Mucosa of stomach (tissue), 1 donor: ENCODE data around the gene PGPEP1.
"Not testable (repeated sequence)": the region's sequence is repeated elsewhere in the genome, so short reads cannot be mapped to it uniquely, and the experiment has no call there.

ENCODE experiments used
- H3K27me3 ChIP-seq: one replicate; pipeline ENCODE4 v1.7.0; 2013; ENCODE audit warnings: mild to moderate bottlenecking, low read length; ENCODE audit not compliant: control insufficient read depth, insufficient read depth
- H3K36me3 ChIP-seq: one replicate; pipeline ENCODE4 v1.7.0; 2013; ENCODE audit warnings: low read length; ENCODE audit not compliant: control insufficient read depth, insufficient read depth
- H3K4me1 ChIP-seq: one replicate; pipeline ENCODE4 v1.7.0; 2013; ENCODE audit warnings: mild to moderate bottlenecking, low read length; ENCODE audit not compliant: control insufficient read depth, insufficient read depth
- H3K4me3 ChIP-seq: one replicate; pipeline ENCODE4 v1.7.0; 2013; ENCODE audit warnings: low read length
- H3K9ac ChIP-seq: one replicate; pipeline ENCODE4 v1.7.0; 2013; ENCODE audit warnings: mild to moderate bottlenecking, low read length, moderate library complexity
- H3K9me3 ChIP-seq: one replicate; pipeline ENCODE4 v1.7.0; 2013; ENCODE audit warnings: mild to moderate bottlenecking, low read length, moderate library complexity; ENCODE audit not compliant: control insufficient read depth
- donor health status: Pancreatic carcinoma.

Gene PGPEP1

DNA sequence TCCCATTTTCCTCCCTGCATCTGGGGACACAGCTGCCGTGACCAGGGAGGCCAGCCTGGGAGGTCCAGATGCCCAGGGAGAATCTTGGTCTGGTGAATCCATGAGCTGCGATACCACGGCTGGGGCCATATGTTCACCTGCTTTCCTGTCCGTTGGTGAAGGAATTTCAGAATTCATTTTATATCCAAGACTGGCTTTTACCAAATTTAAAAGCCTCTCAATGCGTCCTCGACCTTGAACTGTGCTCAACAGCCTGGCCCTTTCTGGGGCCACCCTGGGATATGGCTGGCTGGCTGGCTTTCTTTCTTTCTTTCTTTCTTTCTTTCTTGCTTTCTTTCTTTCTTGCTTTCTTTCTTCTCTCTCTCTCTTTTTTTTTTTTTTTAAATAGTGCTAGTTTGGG, 23.4 kb downstream of the PGPEP1 start:
- Histone ChIP-seq H3K4me1 (peaks cover 20% of the 10 kb centered on the region), H3K27me3 (no peaks in the 10 kb centered on the region), H3K9ac (no peak overlapping the region), H3K36me3 (no peaks in the 10 kb centered on the region), H3K4me3 (no peak overlapping the region), H3K9me3 (no peaks in the 10 kb centered on the region)

- H3K9ac ChIP-seq: peak overlapping the region; percentile 64
- not testable (repeated sequence) for H3K27me3 ChIP-seq, H3K36me3 ChIP-seq, H3K9me3 ChIP-seq, H3K4me3 ChIP-seq
- peaks cover 20% of the 10 kb centered on the region for H3K4me1 ChIP-seq
Measured at GRCh38 chr19:18364277-18364825, 24.0 kb downstream of the PGPEP1 start.

DNA sequence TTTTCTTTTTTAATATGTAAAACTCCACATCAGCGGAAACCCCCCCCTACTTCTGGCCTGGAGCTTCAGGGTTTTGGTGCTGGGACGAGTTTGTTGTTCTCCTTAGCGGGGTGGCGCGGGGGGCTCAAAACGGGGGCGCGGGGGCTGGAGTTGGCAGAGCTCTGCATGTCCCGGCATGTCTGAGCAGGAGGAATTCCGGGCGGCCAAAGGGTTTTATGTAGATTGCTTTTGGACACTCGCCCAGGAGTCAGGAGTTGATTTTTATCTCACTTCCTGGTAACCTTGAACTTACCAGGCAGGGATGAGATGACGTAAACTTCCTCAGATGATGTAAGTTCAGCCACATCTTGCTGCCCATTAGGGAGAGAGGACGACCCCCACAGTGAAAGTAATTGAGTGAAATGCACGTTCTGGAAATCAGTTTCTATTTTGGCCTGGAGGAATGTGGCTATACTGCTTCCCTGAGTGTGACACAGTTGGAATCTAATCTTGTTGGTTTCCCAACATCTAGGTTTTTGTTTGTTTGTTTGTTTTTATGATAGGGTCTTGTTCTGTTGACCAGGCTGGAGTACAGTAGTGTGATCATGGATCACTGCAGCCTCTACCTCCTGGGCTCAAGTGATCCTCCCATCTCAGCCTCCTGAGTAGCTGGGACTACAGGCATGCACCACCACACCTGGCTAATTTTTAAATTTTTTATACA, 24.6 kb downstream of the PGPEP1 start:
- H3K4me1 ChIP-seq: peaks cover 20% of the 10 kb centered on the region
- H3K9me3 ChIP-seq: no peaks in the 10 kb centered on the region
- H3K4me3 ChIP-seq: no peak overlapping the region
- H3K9ac ChIP-seq: peak overlapping the region; percentile 64
- no peaks in the 10 kb centered on the region for H3K36me3 ChIP-seq
- H3K27me3 ChIP-seq: no peaks in the 10 kb centered on the region

- H3K4me1 ChIP-seq: peaks cover 20% of the 10 kb centered on the region
- H3K27me3 ChIP-seq: no peaks in the 10 kb centered on the region
- no peaks in the 10 kb centered on the region for H3K36me3 ChIP-seq
- H3K9me3 ChIP-seq: no peaks in the 10 kb centered on the region
- no peak overlapping the region for H3K9ac ChIP-seq
- H3K4me3 ChIP-seq: no peak overlapping the region
Measured at GRCh38 chr19:18366021-18366435, 25.6 kb downstream of the PGPEP1 start.

DNA sequence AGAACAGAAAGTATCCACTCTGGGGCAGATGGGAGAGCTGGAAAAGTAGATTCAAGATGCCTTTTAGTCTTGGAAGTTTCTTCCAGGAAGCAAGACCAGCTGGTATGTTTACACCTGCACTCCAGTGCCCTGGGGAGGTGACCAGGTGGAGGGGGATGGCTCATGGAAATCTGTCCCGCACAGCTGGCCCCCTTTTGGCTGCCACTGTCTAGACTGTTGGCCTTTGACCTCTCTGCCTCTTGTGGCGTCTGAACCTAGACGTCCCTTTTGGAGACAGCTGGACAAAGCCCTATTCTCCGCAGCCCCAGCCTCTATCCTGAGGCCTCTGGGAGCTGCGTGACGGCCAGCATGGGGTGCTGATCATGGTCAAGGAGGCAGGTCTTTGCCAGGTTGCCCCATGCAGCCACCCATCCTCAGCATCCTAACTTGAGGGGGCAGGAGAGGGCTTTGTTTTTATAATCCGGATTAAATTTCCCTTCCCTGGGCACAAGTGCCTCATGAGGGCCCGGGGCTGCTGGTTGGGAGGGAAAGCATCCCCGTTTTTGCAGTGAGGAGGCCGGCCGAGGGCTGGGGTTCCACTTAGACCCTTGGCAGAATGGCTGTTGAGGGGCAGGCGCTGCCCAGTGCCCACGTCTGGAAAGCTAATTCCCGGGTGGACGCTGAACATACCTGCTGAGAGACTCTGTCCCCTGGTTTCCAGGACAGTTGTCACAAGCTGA, 28.3 kb downstream of the PGPEP1 start:
- H3K4me3 ChIP-seq: no peak overlapping the region
- H3K4me1 ChIP-seq: peaks cover 23% of the 10 kb centered on the region
- H3K9me3 ChIP-seq: no peaks in the 10 kb centered on the region
- H3K27me3 ChIP-seq: no peaks in the 10 kb centered on the region
- no peaks in the 10 kb centered on the region for H3K36me3 ChIP-seq
- H3K9ac ChIP-seq: no peak overlapping the region

DNA sequence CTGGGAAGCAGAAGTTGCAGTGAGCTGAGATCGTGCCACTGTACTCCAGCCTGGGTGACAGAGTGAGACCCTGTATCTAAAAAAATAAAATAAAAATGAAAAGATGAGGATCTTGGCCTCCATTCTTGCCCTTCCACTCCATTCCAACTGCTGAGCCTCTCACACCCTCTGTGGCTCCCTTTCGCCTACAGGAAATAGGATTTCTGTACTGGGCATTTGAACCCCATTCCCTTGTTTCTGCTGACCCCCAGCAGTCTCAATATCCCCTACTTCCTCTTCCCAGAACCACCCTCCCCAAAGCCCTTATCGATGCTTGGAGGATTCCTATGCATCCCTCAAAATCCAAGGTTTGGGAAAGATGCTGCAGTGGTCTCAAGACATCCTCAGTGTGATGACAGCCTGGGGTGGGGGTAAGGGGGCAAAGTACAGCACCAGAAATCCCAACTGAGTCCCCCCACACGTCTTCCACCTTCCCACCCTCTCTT, 33.1 kb downstream of the PGPEP1 start:
- Histone ChIP-seq H3K36me3 (no peaks in the 10 kb centered on the region), H3K4me1 (peaks cover 12% of the 10 kb centered on the region), H3K9me3 (no peaks in the 10 kb centered on the region), H3K4me3 (no peak overlapping the region), H3K9ac (peak overlapping the region; percentile 56), H3K27me3 (no peaks in the 10 kb centered on the region)

GRCh38 chr19:18373892-18374629, 33.7 kb downstream of the PGPEP1 start:
- Histone ChIP-seq H3K9ac (peak overlapping the region; percentile 56), H3K36me3 (no peaks in the 10 kb centered on the region), H3K4me3 (no peak overlapping the region), H3K9me3 (no peaks in the 10 kb centered on the region), H3K27me3 (no peaks in the 10 kb centered on the region), H3K4me1 (peaks cover 12% of the 10 kb centered on the region)

DNA sequence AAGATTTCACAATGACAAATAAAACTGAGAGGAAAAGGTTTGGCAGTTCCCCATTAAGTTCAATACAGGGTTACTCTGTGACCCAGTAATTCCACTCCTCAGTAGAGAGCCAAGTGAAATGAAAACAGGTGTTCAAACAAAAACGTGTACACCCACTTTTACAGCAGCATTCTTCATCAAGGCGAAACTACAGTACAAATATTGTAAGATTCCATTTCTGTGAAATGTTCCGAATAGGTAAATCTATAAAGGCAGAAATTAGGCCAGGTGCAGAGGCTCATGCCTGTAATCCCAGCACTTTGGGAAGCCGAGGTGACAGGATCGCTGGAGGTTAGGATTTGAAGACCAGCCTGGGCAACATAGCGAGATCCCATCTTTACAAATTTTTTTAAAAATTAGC, 36.6 kb downstream of the PGPEP1 start:
- H3K27me3 ChIP-seq: no peaks in the 10 kb centered on the region
- peaks cover 27% of the 10 kb centered on the region for H3K4me1 ChIP-seq
- H3K9ac ChIP-seq: no peak overlapping the region
- H3K9me3 ChIP-seq: no peaks in the 10 kb centered on the region
- no peak overlapping the region for H3K4me3 ChIP-seq
- no peaks in the 10 kb centered on the region for H3K36me3 ChIP-seq

GRCh38 chr19:18379803-18380747, 39.7 kb downstream of the PGPEP1 start:
- no peaks in the 10 kb centered on the region for H3K36me3 ChIP-seq
- peaks cover 23% of the 10 kb centered on the region for H3K4me1 ChIP-seq
- no peaks in the 10 kb centered on the region for H3K9me3 ChIP-seq
- H3K9ac ChIP-seq: peak overlapping the region; percentile 1
- H3K4me3 ChIP-seq: no peak overlapping the region
- no peaks in the 10 kb centered on the region for H3K27me3 ChIP-seq

- H3K4me3 ChIP-seq: no peak overlapping the region
- no peaks in the 10 kb centered on the region for H3K9me3 ChIP-seq
- peak overlapping the region; percentile 1 for H3K9ac ChIP-seq
- H3K27me3 ChIP-seq: no peaks in the 10 kb centered on the region
- H3K36me3 ChIP-seq: no peaks in the 10 kb centered on the region
- H3K4me1 ChIP-seq: peaks cover 30% of the 10 kb centered on the region
Measured at GRCh38 chr19:18380843-18381242, 40.4 kb downstream of the PGPEP1 start.

- H3K4me3 ChIP-seq, H3K27me3 ChIP-seq, H3K9me3 ChIP-seq, H3K9ac ChIP-seq, H3K36me3 ChIP-seq: not testable (repeated sequence)
- H3K4me1 ChIP-seq: peaks cover 52% of the 10 kb centered on the region
Measured at GRCh38 chr19:18383622-18384021, 43.2 kb downstream of the PGPEP1 start.
